Dedifferentiated amniotic fluid mesenchymal stem cell (primary cell): ENCODE measurements around the gene MRPS23.
A peak's percentile ranks its signal among the peaks of the same experiment; 100 is the strongest.

ENCODE experiments used
- DNase-seq: peaks from one replicate; pipeline ENCODE4 v3.0.0-alpha.2; 2016; ENCODE audit errors: extremely low spot score

MRPS23 gene

GRCh38 chr17:57849874-57850754 lies at the start of gene MRPS23:
MRPS23 (minus strand) TSS chr17:57850044; CDS start chr17:57850010, 34 bp downstream.
- DNase-seq = peak; percentile 99

- no peak for DNase-seq
Measured at GRCh38 chr17:57899391-57899790, 49.5 kb upstream of the MRPS23 start.

- DNase-seq = peak; percentile 82
Measured at GRCh38 chr17:57898487-57899311, 48.9 kb upstream of the MRPS23 start.

- DNase-seq = no peak
Measured at GRCh38 chr17:57895382-57896060, 45.7 kb upstream of the MRPS23 start.

- no peak for DNase-seq
Measured at GRCh38 chr17:57894848-57895247, 45.0 kb upstream of the MRPS23 start.

GRCh38 chr17:57892820-57893595 lies 43.2 kb upstream of the MRPS23 start:
- DNase-seq = peak; percentile 98

- peak; percentile 92 for DNase-seq
Measured at GRCh38 chr17:57892146-57892819, 42.4 kb upstream of the MRPS23 start.

GRCh38 chr17:57890857-57891232 lies 41.0 kb upstream of the MRPS23 start:
- no peak for DNase-seq

- peak; percentile 80 for DNase-seq
Measured at GRCh38 chr17:57889892-57890856, 40.3 kb upstream of the MRPS23 start.

GRCh38 chr17:57889252-57889651 lies 39.4 kb upstream of the MRPS23 start:
- DNase-seq = no peak

- DNase-seq = no peak
Measured at GRCh38 chr17:57888311-57889216, 38.7 kb upstream of the MRPS23 start.

- DNase-seq = no peak
Measured at GRCh38 chr17:57887161-57887560, 37.3 kb upstream of the MRPS23 start.

GRCh38 chr17:57886020-57886419 lies 36.2 kb upstream of the MRPS23 start:
- no peak for DNase-seq

GRCh38 chr17:57885148-57885915 lies 35.5 kb upstream of the MRPS23 start:
- DNase-seq = no peak

- no peak for DNase-seq
Measured at GRCh38 chr17:57881783-57882351, 32.0 kb upstream of the MRPS23 start.

GRCh38 chr17:57881143-57881542 lies 31.3 kb upstream of the MRPS23 start:
- DNase-seq = peak; percentile 95

GRCh38 chr17:57880086-57880456 lies 30.2 kb upstream of the MRPS23 start:
- no peak for DNase-seq
